MCF 10A (cell line): ENCODE data around the gene FCRL4. TPM values are rescaled to one million over a fixed set of nuclear protein-coding genes. Genes with fewer than 3 reads are reported as not detected.

Experiments used
- BruUV-seq: library from RNA; stranded (reverse); fragments of 400-500 nt; replicated peaks from 2 replicates; lab custom pipeline; 2021; lab: Mats Ljungman, UMichigan
- CTCF ChIA-PET: fragments of 300-600 bp; sonication (Branson Sonifier 250); formaldehyde crosslinking; extraction: SDS; loops from one replicate; lab custom pipeline; 2021; ENCODE audit warnings: antibody characterized with exemption, inconsistent platforms; lab: Yijun Ruan, JAX
- POLR2A ChIA-PET: fragments of 300-600, 350-650 bp; sonication (Branson Sonifier 250); formaldehyde crosslinking; extraction: SDS; loops from one replicate; lab custom pipeline; 2020; ENCODE audit warnings: antibody characterized with exemption, inconsistent platforms; lab: Yijun Ruan, JAX
- DNase-seq: peaks from one replicate; pipeline ENCODE4 v3.0.0-alpha.2; 2018; ENCODE audit not compliant: unreplicated experiment
- H3K27ac Mint-ChIP-seq: one replicate; pipeline ENCODE4 v1.8.0; 2022; ENCODE audit warnings: mild to moderate bottlenecking, low read depth, mixed read lengths; ENCODE audit not compliant: unreplicated experiment
- H3K27me3 Mint-ChIP-seq: one replicate; pipeline ENCODE4 v1.8.0; 2022; ENCODE audit warnings: mixed read lengths; ENCODE audit not compliant: insufficient read depth, unreplicated experiment
- H3K36me3 Mint-ChIP-seq: one replicate; pipeline ENCODE4 v1.8.0; 2022; ENCODE audit warnings: mild to moderate bottlenecking, moderate library complexity, mixed read lengths; ENCODE audit not compliant: insufficient read depth, unreplicated experiment
- H3K4me1 Mint-ChIP-seq: one replicate; pipeline ENCODE4 v1.8.0; 2022; ENCODE audit warnings: mixed read lengths; ENCODE audit not compliant: insufficient read depth, unreplicated experiment
- H3K4me3 Mint-ChIP-seq: one replicate; pipeline ENCODE4 v1.8.0; 2022; ENCODE audit warnings: mild to moderate bottlenecking, moderate library complexity, mixed read lengths; ENCODE audit not compliant: unreplicated experiment
- H3K9me3 Mint-ChIP-seq: one replicate; pipeline ENCODE4 v1.8.0; 2022; ENCODE audit warnings: mixed read lengths; ENCODE audit not compliant: unreplicated experiment
- CTCF ChIP-seq: fragments of 200-600 bp; IDR thresholded peaks from one replicate; pipeline ENCODE4 v1.8.0; 2022; ENCODE audit warnings: antibody characterized with exemption, mild to moderate bottlenecking; ENCODE audit not compliant: unreplicated experiment
- intact Hi-C: fragments of 100-400 bp; cut with micrococcal nuclease; formaldehyde crosslinking; loops from 2 replicates; pipeline ENCODE4 v1.14.1; 2022
- total RNA-seq: library from RNA; stranded (reverse); gene quantifications from 2 replicates; pipeline ENCODE4 v1.2.3, GENCODE V29; 2022

Gene FCRL4
- total RNA-seq, 1 experiment from 2014 or later: not detected

DNA sequence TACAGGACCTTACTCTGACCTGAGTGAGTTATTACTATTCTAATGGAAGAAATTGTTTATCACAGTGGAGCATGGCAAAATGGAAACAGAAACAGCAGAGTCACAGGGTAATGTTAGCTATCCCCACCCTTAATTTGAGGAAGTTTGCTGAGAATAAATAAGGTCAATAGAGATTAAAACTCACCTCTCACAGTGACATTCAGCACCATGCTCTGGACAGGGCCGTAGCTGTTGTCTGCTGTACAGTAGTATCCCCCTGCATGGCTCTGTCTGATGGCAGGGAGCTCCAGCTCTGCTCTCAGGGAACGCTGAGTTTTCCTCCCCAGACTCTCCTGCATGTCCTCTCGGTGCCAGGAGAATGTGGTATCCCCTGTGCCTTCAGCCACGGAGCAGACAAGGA lies 11.9 kb downstream of the FCRL4 start:
- POLR2A ChIA-PET: no interaction called here
- Mint-ChIP-seq H3K27ac (no peak overlapping the region), H3K27me3 (peaks cover 69% of the 10 kb centered on the region), H3K36me3 (no peaks in the 10 kb centered on the region), H3K4me1 (no peaks in the 10 kb centered on the region), H3K9me3 (no peaks in the 10 kb centered on the region), H3K4me3 (no peak overlapping the region)
- DNase-seq: no peak
- intact Hi-C loops: no loop called here
- no peak for TF ChIP-seq CTCF
- CTCF ChIA-PET: interaction anchor here (0.5 to 6.4 kb wide), 12 partner anchors 9 to 1479 kb away, joined by 3 to 50 read pairs (median 3); partner anchors contain the start of gene MNDA
- BruUV-seq: no TSS peak

GRCh38 chr1:157584503-157584902 lies 13.4 kb downstream of the FCRL4 start:
- Mint-ChIP-seq H3K27ac (no peak overlapping the region), H3K9me3 (no peaks in the 10 kb centered on the region), H3K4me3 (no peak overlapping the region), H3K36me3 (no peaks in the 10 kb centered on the region), H3K4me1 (no peaks in the 10 kb centered on the region), H3K27me3 (peaks cover 63% of the 10 kb centered on the region)
- ChIA-PET CTCF (interaction anchor here (0.6 to 6.4 kb wide), 7 partner anchors 8 to 536 kb away, joined by 3 to 50 read pairs (median 4); no protein-coding TSS in a partner anchor), POLR2A (no interaction called here)
- BruUV-seq: no TSS peak
- intact Hi-C loops: no loop called here
- DNase-seq: no peak
- TF ChIP-seq CTCF: no peak

DNA sequence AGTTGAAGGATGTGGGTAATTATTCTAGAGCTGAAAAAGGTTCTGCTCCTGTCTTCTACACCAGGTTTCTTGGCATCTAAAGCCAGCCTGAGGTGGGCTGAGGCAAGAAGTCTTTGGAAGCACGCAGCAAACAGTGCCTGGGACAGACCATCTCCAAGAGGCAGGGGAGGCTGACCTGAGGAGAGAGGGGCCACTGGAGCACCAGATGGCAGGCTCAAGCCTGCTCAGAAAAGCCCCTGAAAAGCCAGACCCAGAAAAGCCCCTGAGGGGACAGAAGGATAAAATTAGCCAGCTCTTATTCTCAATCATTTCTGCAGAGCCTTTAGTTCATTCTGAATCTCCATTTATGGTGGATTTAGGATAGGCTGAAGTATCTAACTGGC lies 17.1 kb downstream of the FCRL4 start:
- no TSS peak for BruUV-seq
- CTCF ChIA-PET: interaction anchor here (0.5 to 8.9 kb wide), 82 partner anchors 9 to 583 kb away, joined by 3 to 142 read pairs (median 4); partner anchors contain the start of gene FCRL4

More for the DNA sequence above, 17.1 kb downstream of the FCRL4 start:
- H3K4me1 Mint-ChIP-seq: no peaks in the 10 kb centered on the region
- no peak for TF ChIP-seq CTCF
- H3K27ac Mint-ChIP-seq: no peak overlapping the region
- POLR2A ChIA-PET: interaction anchor here (0.7 to 1.2 kb wide), 4 partner anchors 12 to 544 kb away, joined by 3 to 5 read pairs (median 3); no protein-coding TSS in a partner anchor
- no peaks in the 10 kb centered on the region for H3K9me3 Mint-ChIP-seq
- peaks cover 62% of the 10 kb centered on the region for H3K27me3 Mint-ChIP-seq
- intact Hi-C loops: loop anchor here (1.0 kb wide), 3 partner anchors 110 to 544 kb away; no protein-coding TSS in a partner anchor
- H3K36me3 Mint-ChIP-seq: no peaks in the 10 kb centered on the region
- no peak overlapping the region for H3K4me3 Mint-ChIP-seq
- DNase-seq: no peak
